SH-SY5Y (cell line): ENCODE data around the gene LEAP2.

Experiments
- GATA2 ChIP-seq: IDR thresholded peaks from 2 replicates; pipeline ENCODE4 v1.6.1; 2011; ENCODE audit warnings: mild to moderate bottlenecking, low read depth, low read length
- GATA3 ChIP-seq: IDR thresholded peaks from 2 replicates; pipeline ENCODE4 v1.6.1; 2011; ENCODE audit warnings: low read depth, mild to moderate bottlenecking, low read length, moderate library complexity

DNA sequence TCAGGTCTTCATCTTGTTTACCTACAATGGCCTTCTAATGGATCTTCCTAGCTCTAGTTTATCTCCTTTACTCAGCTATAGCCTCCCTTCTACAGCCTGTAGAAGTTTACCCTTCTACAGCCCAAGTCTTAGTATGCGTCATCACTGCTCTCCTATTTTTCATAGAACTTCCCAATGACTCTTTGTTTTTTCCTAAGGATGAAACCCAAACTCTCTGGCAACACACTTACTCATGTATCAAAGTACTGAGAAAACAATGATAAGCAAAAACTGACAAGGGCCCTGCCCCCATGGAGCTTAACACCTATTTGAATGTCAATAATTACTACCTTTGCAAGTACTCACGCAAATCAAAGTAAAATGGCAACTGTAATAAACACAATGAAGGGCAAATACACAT, 33.7 kb downstream of the LEAP2 start:
- TF ChIP-seq GATA2 (no peak), GATA3 (no peak)
